Transverse colon (tissue), 4 donors: Measurements from ENCODE around the gene MYOM3. TPM values are rescaled to one million over a fixed set of nuclear protein-coding genes. Genes with fewer than 3 reads are reported as not detected.

ENCODE experiments used
- DNase-seq: peaks from one replicate; pipeline ENCODE4 v3.0.0-alpha.2; 2019
- H3K27ac ChIP-seq, 4 donors: fragments of 200-600 bp; sonication (generic); 2 replicates each; pipeline ENCODE4 v1.5.1; 2016 to 2018; ENCODE audit warnings: inconsistent platforms in 4 of 4
- H3K27me3 ChIP-seq: fragments of 200-600 bp; sonication (generic); 2 replicates; pipeline ENCODE4 v1.5.1; 2017; ENCODE audit warnings: inconsistent platforms
- H3K36me3 ChIP-seq, 4 donors: fragments of 200-600 bp; sonication (generic); 2 replicates each; pipeline ENCODE4 v1.5.1; 2017 to 2019; ENCODE audit warnings: inconsistent platforms in 4 of 4
- H3K4me1 ChIP-seq, 4 donors: fragments of 200-600 bp; sonication (generic); 2 replicates each; pipeline ENCODE4 v1.5.1; 2017 to 2020; ENCODE audit warnings: inconsistent platforms in 4 of 4
- H3K4me3 ChIP-seq, 4 donors: fragments of 200-600 bp; sonication (generic); 1 replicate in 1 of 4; 2 replicates in 3 of 4; pipeline versions ENCODE4 v1.5.1 to v1.6.1; 2017 to 2019; ENCODE audit warnings: inconsistent platforms in 4 of 4
- H3K9me3 ChIP-seq, 2 donors: fragments of 200-600 bp; sonication (generic); 2 replicates each; pipeline ENCODE4 v1.5.1; 2017 to 2019; ENCODE audit warnings: inconsistent platforms in 2 of 2
- EP300 ChIP-seq: sonication (generic); formaldehyde crosslinking; IDR thresholded peaks from one replicate; pipeline ENCODE4 v1.6.1; 2017; ENCODE audit warnings: antibody characterized with exemption, low read depth
- POLR2A ChIP-seq: fragments of 450-650 bp; IDR thresholded peaks from one replicate; pipeline ENCODE4 v1.6.1; 2016; ENCODE audit warnings: antibody characterized with exemption, mild to moderate bottlenecking, moderate library complexity
- POLR2AphosphoS5 ChIP-seq, 3 donors: sonication (generic); formaldehyde crosslinking; IDR thresholded peaks; one replicate each; pipeline ENCODE4 v1.6.1; 2016; ENCODE audit warnings: antibody characterized with exemption in 3 of 3
- WGBS, 2 donors: methylation state at CpG; one replicate each; pipeline ENCODE4 v1.1.5; 2018; ENCODE audit warnings: low coverage in 1 of 2; 5-methylcytosine and 5-hydroxymethylcytosine counted together
- in situ Hi-C, 4 donors: fragments of 200-750 bp; cut with MboI; loops; one replicate each; pipeline versions ENCODE4 v1.15.0 to v1.15.1; 2017; ENCODE audit warnings: low sequenced_read_pairs in 3 of 4, low pct_ligation_motif_present in 1 of 4, low pct_unique_long_range_greater_than_20kb in 1 of 4
- intact Hi-C: fragments of 100-400 bp; cut with DNase I; formaldehyde crosslinking; loops from one replicate; pipeline ENCODE4 v1.15.1; 2023; ENCODE audit warnings: low total_unique reads
- total RNA-seq, 4 donors: library from RNA; depleted of rRNA; stranded (reverse); fragments of >200 nt; gene quantifications; one replicate each; pipeline ENCODE4 v1.1.0, GENCODE V29; 2016
- TF ChIP-seq, protein P1 (sequence below), 5 experiments: fragments of 200-600 bp in 3 of 5; fragments of 450-650 bp in 2 of 5; sonication (generic) in 3 of 5; IDR thresholded peaks; 1 replicate in 2 of 5; 2 replicates in 3 of 5; pipeline ENCODE4 v1.5.1; 2016 to 2017; ENCODE audit warnings: antibody characterized with exemption in 5 of 5, inconsistent platforms in 3 of 5, mild to moderate bottlenecking in 2 of 5, moderate library complexity in 1 of 5

Gene MYOM3
- total RNA-seq, 4 donors from 2014 or later, result 0.60 to 7.5 (median 3.0) TPM

DNA sequence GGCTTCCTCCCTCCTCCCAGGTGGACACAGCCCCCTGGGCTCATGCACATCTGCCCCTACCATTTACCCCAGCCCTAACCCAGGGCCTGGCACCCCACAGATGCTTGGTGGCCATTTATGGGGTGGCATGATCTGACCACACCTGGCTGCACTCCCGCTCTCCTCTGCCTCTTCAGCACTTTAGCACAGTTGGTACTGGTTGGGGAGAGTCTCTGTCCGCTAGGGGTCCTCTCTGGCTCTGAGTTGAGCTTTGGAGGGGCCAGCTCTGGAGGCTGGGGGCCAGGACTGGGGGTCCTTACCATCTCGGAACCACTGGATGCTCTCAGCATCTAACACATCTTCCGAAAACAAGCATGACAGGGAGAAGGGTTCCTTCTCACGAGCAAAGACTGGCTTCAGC is 17.4 kb downstream of the MYOM3 start:
- Histone ChIP-seq H3K4me3 (no peak overlapping the region), H3K36me3 (no peaks in the 10 kb centered on the region), H3K9me3 (no peaks in the 10 kb centered on the region), H3K27me3 (no peaks in the 10 kb centered on the region), H3K4me1 (no peaks in the 10 kb centered on the region), H3K27ac (no peak overlapping the region)
- in situ Hi-C loops (no loop called here), intact Hi-C loops (no loop called here)
- no peak for TF ChIP-seq POLR2AphosphoS5 (IDR thresholded peaks at IDR 0.05)
- TF ChIP-seq, protein P1, sequence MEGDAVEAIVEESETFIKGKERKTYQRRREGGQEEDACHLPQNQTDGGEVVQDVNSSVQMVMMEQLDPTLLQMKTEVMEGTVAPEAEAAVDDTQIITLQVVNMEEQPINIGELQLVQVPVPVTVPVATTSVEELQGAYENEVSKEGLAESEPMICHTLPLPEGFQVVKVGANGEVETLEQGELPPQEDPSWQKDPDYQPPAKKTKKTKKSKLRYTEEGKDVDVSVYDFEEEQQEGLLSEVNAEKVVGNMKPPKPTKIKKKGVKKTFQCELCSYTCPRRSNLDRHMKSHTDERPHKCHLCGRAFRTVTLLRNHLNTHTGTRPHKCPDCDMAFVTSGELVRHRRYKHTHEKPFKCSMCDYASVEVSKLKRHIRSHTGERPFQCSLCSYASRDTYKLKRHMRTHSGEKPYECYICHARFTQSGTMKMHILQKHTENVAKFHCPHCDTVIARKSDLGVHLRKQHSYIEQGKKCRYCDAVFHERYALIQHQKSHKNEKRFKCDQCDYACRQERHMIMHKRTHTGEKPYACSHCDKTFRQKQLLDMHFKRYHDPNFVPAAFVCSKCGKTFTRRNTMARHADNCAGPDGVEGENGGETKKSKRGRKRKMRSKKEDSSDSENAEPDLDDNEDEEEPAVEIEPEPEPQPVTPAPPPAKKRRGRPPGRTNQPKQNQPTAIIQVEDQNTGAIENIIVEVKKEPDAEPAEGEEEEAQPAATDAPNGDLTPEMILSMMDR (IDR thresholded peaks at IDR 0.05), result no peak
- no peak for TF ChIP-seq POLR2A
- TF ChIP-seq EP300, result no peak
- DNase-seq, result no peak
- 81% methylated on average over 4 of the region's 5 CpGs; no CpG with 5 or more reads in 1 of the 2 donors for WGBS, 2 donors

DNA sequence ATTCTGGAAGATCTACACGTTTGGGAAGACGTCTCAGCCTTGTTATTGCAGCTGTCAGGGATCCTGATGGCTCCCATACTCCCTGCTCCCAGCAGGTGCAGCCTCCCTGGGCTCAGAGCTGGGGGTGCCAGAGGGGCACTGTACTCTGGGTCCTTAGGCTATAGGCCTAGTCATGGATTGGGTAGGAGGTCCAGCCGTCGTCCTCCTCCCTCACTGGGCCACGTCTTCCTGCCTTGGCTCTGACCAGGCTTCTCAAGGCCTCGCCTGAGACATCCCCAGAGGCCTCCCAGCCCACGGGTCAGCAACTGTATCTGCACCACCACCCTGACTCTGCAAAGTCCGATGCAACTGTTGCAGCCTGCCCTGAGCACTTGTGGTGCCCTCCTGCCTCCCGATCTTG is 18.2 kb downstream of the MYOM3 start:
- no peak for DNase-seq
- intact Hi-C loops, result no loop called here
- H3K9me3 ChIP-seq, result no peaks in the 10 kb centered on the region
- no peaks in the 10 kb centered on the region for H3K4me1 ChIP-seq
- no peak overlapping the region for H3K4me3 ChIP-seq
- WGBS, 2 donors, result 77 to 87% methylated on average over 5 to 9 of the region's 9 CpGs
- no peaks in the 10 kb centered on the region for H3K27me3 ChIP-seq
- in situ Hi-C loops, result no loop called here
- H3K27ac ChIP-seq, result no peak overlapping the region
- TF ChIP-seq EP300 (no peak), POLR2AphosphoS5 (IDR thresholded peaks at IDR 0.05) (no peak), POLR2A (no peak)
- TF ChIP-seq, protein P1 (IDR thresholded peaks at IDR 0.05), result no peak
- H3K36me3 ChIP-seq, result no peaks in the 10 kb centered on the region

DNA sequence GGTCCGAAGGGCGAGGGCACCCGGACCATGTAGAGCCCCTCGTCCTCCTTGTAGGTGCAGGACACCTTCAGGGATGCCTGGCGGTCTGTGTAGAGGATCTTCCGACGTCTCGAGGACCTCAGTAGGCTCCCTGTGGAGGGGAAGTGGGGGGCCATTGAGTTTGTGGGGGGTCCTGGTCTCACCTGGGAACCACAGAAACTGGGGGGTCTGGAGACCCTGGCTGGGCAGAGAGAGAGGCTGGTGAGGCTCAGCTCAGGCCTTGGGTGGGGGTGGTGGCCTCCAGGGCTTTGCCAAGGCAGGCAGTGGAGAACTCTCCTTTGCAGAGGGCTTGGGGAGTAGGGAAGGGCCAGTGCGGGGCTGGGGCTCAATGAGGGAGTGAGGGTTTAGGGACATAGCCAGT is 19.0 kb downstream of the MYOM3 start:
- no peak for DNase-seq
- H3K4me3 ChIP-seq, result no peak overlapping the region
- 87 to 100% methylated on average over 1 to 9 of the region's 9 CpGs for WGBS, 2 donors
- in situ Hi-C loops (no loop called here), intact Hi-C loops (no loop called here)
- no peaks in the 10 kb centered on the region for H3K4me1 ChIP-seq
- H3K27me3 ChIP-seq, result no peaks in the 10 kb centered on the region
- H3K9me3 ChIP-seq, result no peaks in the 10 kb centered on the region
- no peaks in the 10 kb centered on the region for H3K36me3 ChIP-seq
- H3K27ac ChIP-seq, result no peak overlapping the region
- TF ChIP-seq, protein P1 (IDR thresholded peaks at IDR 0.05), result no peak
- no peak for TF ChIP-seq POLR2A

DNA sequence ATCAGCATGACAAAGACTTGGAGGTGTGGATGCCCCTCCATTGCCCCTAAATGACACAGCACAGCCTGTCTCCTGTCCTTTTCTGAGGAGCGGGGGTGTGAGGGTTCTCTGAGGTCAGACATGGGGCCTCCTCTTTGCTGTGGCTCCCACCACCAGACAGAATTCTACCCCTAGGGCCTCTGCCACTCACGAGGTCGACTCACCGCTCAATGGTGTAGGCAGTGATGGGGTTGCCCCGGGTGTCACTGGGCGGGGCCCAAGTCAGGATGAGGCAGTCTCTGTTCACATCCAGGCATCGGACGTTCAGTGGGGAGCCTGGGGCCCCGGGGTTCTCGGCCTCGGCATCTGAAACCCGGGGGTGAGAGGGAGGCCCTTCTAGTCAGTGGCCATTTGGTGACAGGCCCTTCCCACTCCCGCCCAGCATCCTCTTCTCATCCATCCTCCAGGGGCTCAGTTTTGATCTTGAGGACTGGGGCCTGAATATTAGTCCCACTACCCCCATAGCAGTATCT is 19.9 kb downstream of the MYOM3 start:
- intact Hi-C loops (no loop called here), in situ Hi-C loops (no loop called here)
- H3K36me3 ChIP-seq, result no peaks in the 10 kb centered on the region
- no peaks in the 10 kb centered on the region for H3K4me1 ChIP-seq
- no peak overlapping the region for H3K27ac ChIP-seq
- no peaks in the 10 kb centered on the region for H3K9me3 ChIP-seq
- no peak for TF ChIP-seq EP300
- H3K27me3 ChIP-seq, result no peaks in the 10 kb centered on the region
- no peak for DNase-seq
- H3K4me3 ChIP-seq, result no peak overlapping the region
- 79 to 83% methylated on average over 1 to 12 of the region's 13 CpGs for WGBS, 2 donors

DNA sequence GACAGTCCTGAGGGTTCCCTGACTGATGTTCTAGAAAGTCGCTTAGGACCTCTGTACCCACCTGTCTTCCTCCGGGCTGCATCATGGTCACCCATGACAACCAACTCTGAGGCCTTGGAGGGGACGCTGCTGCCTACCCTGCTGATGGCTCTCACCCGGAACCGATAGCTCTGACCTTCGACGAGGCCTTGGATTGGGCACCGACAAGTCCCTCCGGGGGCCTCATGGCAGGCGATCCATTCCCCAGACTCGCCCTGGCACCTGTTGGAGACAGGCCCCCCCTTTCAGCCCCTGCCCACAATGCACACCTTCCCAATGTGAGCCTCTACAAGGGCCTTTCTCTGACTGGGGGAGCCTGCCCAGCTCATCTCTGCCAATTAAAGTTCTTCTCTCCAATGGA is 21.2 kb downstream of the MYOM3 start:
- 85% methylated on average over 11 of the region's 11 CpGs; no CpG with 5 or more reads in 1 of the 2 donors for WGBS, 2 donors
- Histone ChIP-seq H3K9me3 (no peaks in the 10 kb centered on the region), H3K36me3 (no peaks in the 10 kb centered on the region), H3K27me3 (no peaks in the 10 kb centered on the region), H3K27ac (no peak overlapping the region), H3K4me3 (no peak overlapping the region), H3K4me1 (no peaks in the 10 kb centered on the region)
- TF ChIP-seq POLR2AphosphoS5 (IDR thresholded peaks at IDR 0.05) (no peak), POLR2A (no peak), EP300 (no peak)
- TF ChIP-seq, protein P1 (IDR thresholded peaks at IDR 0.05), result no peak
- no peak for DNase-seq
- intact Hi-C loops (no loop called here), in situ Hi-C loops (no loop called here)
